Activated T-cell treated with anti-CD3 and anti-CD28 coated beads for 1 hour (primary cell): Measurements from ENCODE around the gene OR10G3.
A peak's percentile ranks its signal among the peaks of the same experiment; 100 is the strongest.
"Not testable (repeated sequence)": the region's sequence is repeated elsewhere in the genome, so short reads cannot be mapped to it uniquely, and the experiment has no call there.

ENCODE experiments used
- DNase-seq: peaks from one replicate; pipeline ENCODE4 v3.0.0-alpha.2; 2020; ENCODE audit warnings: low read depth

Gene OR10G3

GRCh38 chr14:21579976-21580375 lies at the start of gene OR10G3:
Gene OR10G3 (minus strand): TSS chr14:21580076. CDS start chr14:21570744, 9,332 bp downstream.
- no peak for DNase-seq

- no peak for DNase-seq
Observed at GRCh38 chr14:21626491-21627230, 46.8 kb upstream of the OR10G3 start.

GRCh38 chr14:21617614-21618013 lies 37.7 kb upstream of the OR10G3 start:
- DNase-seq: no peak

GRCh38 chr14:21614240-21614639 lies 34.4 kb upstream of the OR10G3 start:
- DNase-seq: no peak

- DNase-seq: no peak
Observed at GRCh38 chr14:21612324-21612723, 32.4 kb upstream of the OR10G3 start.

- DNase-seq: not testable (repeated sequence)
Observed at GRCh38 chr14:21602181-21602580, 22.3 kb upstream of the OR10G3 start.

- DNase-seq: no peak
Observed at GRCh38 chr14:21589317-21589716, 9.4 kb upstream of the OR10G3 start.

GRCh38 chr14:21575661-21576060 lies 4.2 kb downstream of the OR10G3 start:
- no peak for DNase-seq

- DNase-seq: no peak
Observed at GRCh38 chr14:21572604-21573003, 7.3 kb downstream of the OR10G3 start.

GRCh38 chr14:21558703-21559170 lies 21.1 kb downstream of the OR10G3 start:
- no peak for DNase-seq

- peak; percentile 71 for DNase-seq
Observed at GRCh38 chr14:21557084-21557901, 22.6 kb downstream of the OR10G3 start.

GRCh38 chr14:21556378-21557083 lies 23.3 kb downstream of the OR10G3 start:
- DNase-seq: no peak

- DNase-seq: no peak
Observed at GRCh38 chr14:21553266-21553665, 26.6 kb downstream of the OR10G3 start.

- DNase-seq: not testable (repeated sequence)
Observed at GRCh38 chr14:21544588-21544987, 35.3 kb downstream of the OR10G3 start.

GRCh38 chr14:21543963-21544362 lies 35.9 kb downstream of the OR10G3 start:
- DNase-seq: no peak

- no peak for DNase-seq
Observed at GRCh38 chr14:21543521-21543960, 36.3 kb downstream of the OR10G3 start.

GRCh38 chr14:21541413-21542074 lies 38.3 kb downstream of the OR10G3 start:
- no peak for DNase-seq

GRCh38 chr14:21539189-21539940 lies 40.5 kb downstream of the OR10G3 start:
- no peak for DNase-seq

- DNase-seq: no peak
Observed at GRCh38 chr14:21537090-21537424, 42.8 kb downstream of the OR10G3 start.

- DNase-seq: no peak
Observed at GRCh38 chr14:21536418-21537089, 43.3 kb downstream of the OR10G3 start.
